Forelimb muscle (tissue), 1 donor: ENCODE measurements around the gene RAPGEF4. TPM values are rescaled to one million over a fixed set of nuclear protein-coding genes. Genes with fewer than 3 reads are reported as not detected.
"Not testable (repeated sequence)": the region's sequence is repeated elsewhere in the genome, so short reads cannot be mapped to it uniquely, and the experiment has no call there.

Experiments
- DNase-seq: peaks from one replicate; pipeline ENCODE4 v3.0.0-alpha.2; 2013; ENCODE audit warnings: low read depth
- polyA plus RNA-seq: library from polyadenylated mRNA; unstranded; fragments of 120-200 nt; gene quantifications from one replicate; pipeline ENCODE4 v1.2.1, GENCODE V29; 2013; ENCODE audit not compliant: insufficient read length

RAPGEF4 gene
- polyA plus RNA-seq, 1 donor = 2.4 TPM

GRCh38 chr2:172726172-172726735 is 9.4 kb upstream of the RAPGEF4 start:
- DNase-seq = no peak

- no peak for DNase-seq
Observed at GRCh38 chr2:172730411-172730810, 5.2 kb upstream of the RAPGEF4 start.

- DNase-seq = no peak
Observed at GRCh38 chr2:172734711-172735581, 699 bp upstream of the RAPGEF4 start.

GRCh38 chr2:172736424-172737174 is 954 bp downstream of the RAPGEF4 start:
- DNase-seq = no peak

GRCh38 chr2:172739661-172740266 is 4.1 kb downstream of the RAPGEF4 start:
- DNase-seq = no peak

- no peak for DNase-seq
Observed at GRCh38 chr2:172740856-172741255, 5.2 kb downstream of the RAPGEF4 start.

GRCh38 chr2:172742931-172743540 is 7.4 kb downstream of the RAPGEF4 start:
- DNase-seq = no peak

- no peak for DNase-seq
Observed at GRCh38 chr2:172743898-172744297, 8.3 kb downstream of the RAPGEF4 start.

GRCh38 chr2:172745636-172746035 is 10.0 kb downstream of the RAPGEF4 start:
- DNase-seq = no peak

- not testable (repeated sequence) for DNase-seq
Observed at GRCh38 chr2:172748543-172748942, 12.9 kb downstream of the RAPGEF4 start.

- no peak for DNase-seq
Observed at GRCh38 chr2:172749388-172749787, 13.7 kb downstream of the RAPGEF4 start.

- DNase-seq = no peak
Observed at GRCh38 chr2:172751564-172751963, 15.9 kb downstream of the RAPGEF4 start.

- no peak for DNase-seq
Observed at GRCh38 chr2:172753610-172754009, 18.0 kb downstream of the RAPGEF4 start.

GRCh38 chr2:172759441-172759840 is 23.8 kb downstream of the RAPGEF4 start:
- DNase-seq = no peak

- no peak for DNase-seq
Observed at GRCh38 chr2:172761306-172761705, 25.7 kb downstream of the RAPGEF4 start.

- no peak for DNase-seq
Observed at GRCh38 chr2:172762574-172762973, 26.9 kb downstream of the RAPGEF4 start.

GRCh38 chr2:172763079-172763478 is 27.4 kb downstream of the RAPGEF4 start:
- DNase-seq = no peak

GRCh38 chr2:172765662-172766061 is 30.0 kb downstream of the RAPGEF4 start:
- DNase-seq = no peak

- no peak for DNase-seq
Observed at GRCh38 chr2:172768401-172768800, 32.8 kb downstream of the RAPGEF4 start.

- no peak for DNase-seq
Observed at GRCh38 chr2:172769879-172770278, 34.2 kb downstream of the RAPGEF4 start.

GRCh38 chr2:172770887-172771286 is 35.2 kb downstream of the RAPGEF4 start:
- DNase-seq = no peak

GRCh38 chr2:172772633-172773032 is 37.0 kb downstream of the RAPGEF4 start:
- DNase-seq = no peak
